GM19395 (cell line): Measurements from ENCODE around the gene UBXN4.
"Not testable (repeated sequence)": the region's sequence is repeated elsewhere in the genome, so short reads cannot be mapped to it uniquely, and the experiment has no call there.

Experiments
- ATAC-seq: cut with Tn5 transposase; IDR thresholded peaks from one replicate; pipeline ENCODE4 v1.9.1; 2021; ENCODE audit warnings: mild to moderate bottlenecking, moderate library complexity; ENCODE audit not compliant: unreplicated experiment

Gene UBXN4

GRCh38 chr2:135741395-135742324, at the start of gene UBXN4:
TSS of gene UBXN4 (plus strand) at chr2:135741855. CDS start at chr2:135741930, 75 bp downstream.
- peak; percentile 89 for ATAC-seq

- ATAC-seq, result no peak
Observed at GRCh38 chr2:135694711-135695110, 46.9 kb upstream of the UBXN4 start.

GRCh38 chr2:135698838-135699237, 42.8 kb upstream of the UBXN4 start:
- no peak for ATAC-seq

GRCh38 chr2:135701442-135701841, 40.2 kb upstream of the UBXN4 start:
- no peak for ATAC-seq

- no peak for ATAC-seq
Observed at GRCh38 chr2:135703300-135703699, 38.4 kb upstream of the UBXN4 start.

GRCh38 chr2:135704075-135704474, 37.6 kb upstream of the UBXN4 start:
- not testable (repeated sequence) for ATAC-seq

- ATAC-seq, result no peak
Observed at GRCh38 chr2:135708159-135708558, 33.5 kb upstream of the UBXN4 start.

GRCh38 chr2:135709992-135710391, 31.7 kb upstream of the UBXN4 start:
- ATAC-seq, result no peak

- not testable (repeated sequence) for ATAC-seq
Observed at GRCh38 chr2:135715086-135715485, 26.6 kb upstream of the UBXN4 start.

GRCh38 chr2:135728064-135728743, 13.5 kb upstream of the UBXN4 start:
- ATAC-seq, result no peak

GRCh38 chr2:135732561-135732960, 9.1 kb upstream of the UBXN4 start:
- ATAC-seq, result no peak

GRCh38 chr2:135733045-135733444, 8.6 kb upstream of the UBXN4 start:
- ATAC-seq, result no peak

- ATAC-seq, result no peak
Observed at GRCh38 chr2:135736546-135736945, 5.1 kb upstream of the UBXN4 start.

GRCh38 chr2:135740206-135740605, 1.4 kb upstream of the UBXN4 start:
- ATAC-seq, result no peak

GRCh38 chr2:135741043-135741394, 636 bp upstream of the UBXN4 start:
- ATAC-seq, result no peak

GRCh38 chr2:135742325-135742757, 686 bp downstream of the UBXN4 start:
- peak; percentile 31 for ATAC-seq

- ATAC-seq, result no peak
Observed at GRCh38 chr2:135743860-135744259, 2.2 kb downstream of the UBXN4 start.

- ATAC-seq, result peak; percentile 17
Observed at GRCh38 chr2:135744760-135745314, 3.2 kb downstream of the UBXN4 start.

- ATAC-seq, result no peak
Observed at GRCh38 chr2:135745545-135745944, 3.9 kb downstream of the UBXN4 start.

- ATAC-seq, result no peak
Observed at GRCh38 chr2:135755573-135755972, 13.9 kb downstream of the UBXN4 start.

- no peak for ATAC-seq
Observed at GRCh38 chr2:135756692-135757091, 15.0 kb downstream of the UBXN4 start.

GRCh38 chr2:135762022-135762421, 20.4 kb downstream of the UBXN4 start:
- ATAC-seq, result no peak
